GM18517 (cell line): Measurements from ENCODE around the gene ST6GAL1.
"Not testable (repeated sequence)": the region's sequence is repeated elsewhere in the genome, so short reads cannot be mapped to it uniquely, and the experiment has no call there.

ENCODE experiments used
- ATAC-seq: cut with Tn5 transposase; IDR thresholded peaks from one replicate; pipeline ENCODE4 v1.9.1; 2021; ENCODE audit warnings: mild to moderate bottlenecking, moderate library complexity; ENCODE audit not compliant: unreplicated experiment

Gene ST6GAL1

GRCh38 chr3:187042346-187042745 is 112.0 kb downstream of the ST6GAL1 start:
- no peak for ATAC-seq

GRCh38 chr3:187042874-187043458 is 112.6 kb downstream of the ST6GAL1 start:
- ATAC-seq: no peak

- ATAC-seq: peak; percentile 76
Observed at GRCh38 chr3:187044206-187044605, 113.9 kb downstream of the ST6GAL1 start.

- no peak for ATAC-seq
Observed at GRCh38 chr3:187044867-187045552, 114.7 kb downstream of the ST6GAL1 start.

- ATAC-seq: no peak
Observed at GRCh38 chr3:187046033-187046432, 115.7 kb downstream of the ST6GAL1 start.

GRCh38 chr3:187049462-187050101 is 119.3 kb downstream of the ST6GAL1 start:
- no peak for ATAC-seq

- no peak for ATAC-seq
Observed at GRCh38 chr3:187051066-187051465, 120.7 kb downstream of the ST6GAL1 start.

- ATAC-seq: no peak
Observed at GRCh38 chr3:187051724-187052366, 121.5 kb downstream of the ST6GAL1 start.

GRCh38 chr3:187052427-187052826 is 122.1 kb downstream of the ST6GAL1 start:
- not testable (repeated sequence) for ATAC-seq

- not testable (repeated sequence) for ATAC-seq
Observed at GRCh38 chr3:187054433-187054832, 124.1 kb downstream of the ST6GAL1 start.

GRCh38 chr3:187057803-187058202 is 127.5 kb downstream of the ST6GAL1 start:
- ATAC-seq: not testable (repeated sequence)

- ATAC-seq: no peak
Observed at GRCh38 chr3:187061748-187062147, 131.4 kb downstream of the ST6GAL1 start.

GRCh38 chr3:187062526-187063177 is 132.3 kb downstream of the ST6GAL1 start:
- ATAC-seq: no peak

GRCh38 chr3:187063286-187064121 is 133.2 kb downstream of the ST6GAL1 start:
- ATAC-seq: no peak

- peak; percentile 0 for ATAC-seq
Observed at GRCh38 chr3:187064210-187065115, 134.1 kb downstream of the ST6GAL1 start.

- ATAC-seq: peak; percentile 35
Observed at GRCh38 chr3:187066228-187066995, 136.1 kb downstream of the ST6GAL1 start.

- ATAC-seq: no peak
Observed at GRCh38 chr3:187068787-187069186, 138.5 kb downstream of the ST6GAL1 start.

GRCh38 chr3:187069857-187070516 is 139.7 kb downstream of the ST6GAL1 start:
- ATAC-seq: no peak
